ENCODE data around the gene SBF2. TPM values are rescaled to one million over a fixed set of nuclear protein-coding genes. Genes with fewer than 3 reads are reported as not detected.

The SBF2 gene
- 1 to 10 TPM; 6.6 to 6.9 TPM for total RNA-seq

DNA sequence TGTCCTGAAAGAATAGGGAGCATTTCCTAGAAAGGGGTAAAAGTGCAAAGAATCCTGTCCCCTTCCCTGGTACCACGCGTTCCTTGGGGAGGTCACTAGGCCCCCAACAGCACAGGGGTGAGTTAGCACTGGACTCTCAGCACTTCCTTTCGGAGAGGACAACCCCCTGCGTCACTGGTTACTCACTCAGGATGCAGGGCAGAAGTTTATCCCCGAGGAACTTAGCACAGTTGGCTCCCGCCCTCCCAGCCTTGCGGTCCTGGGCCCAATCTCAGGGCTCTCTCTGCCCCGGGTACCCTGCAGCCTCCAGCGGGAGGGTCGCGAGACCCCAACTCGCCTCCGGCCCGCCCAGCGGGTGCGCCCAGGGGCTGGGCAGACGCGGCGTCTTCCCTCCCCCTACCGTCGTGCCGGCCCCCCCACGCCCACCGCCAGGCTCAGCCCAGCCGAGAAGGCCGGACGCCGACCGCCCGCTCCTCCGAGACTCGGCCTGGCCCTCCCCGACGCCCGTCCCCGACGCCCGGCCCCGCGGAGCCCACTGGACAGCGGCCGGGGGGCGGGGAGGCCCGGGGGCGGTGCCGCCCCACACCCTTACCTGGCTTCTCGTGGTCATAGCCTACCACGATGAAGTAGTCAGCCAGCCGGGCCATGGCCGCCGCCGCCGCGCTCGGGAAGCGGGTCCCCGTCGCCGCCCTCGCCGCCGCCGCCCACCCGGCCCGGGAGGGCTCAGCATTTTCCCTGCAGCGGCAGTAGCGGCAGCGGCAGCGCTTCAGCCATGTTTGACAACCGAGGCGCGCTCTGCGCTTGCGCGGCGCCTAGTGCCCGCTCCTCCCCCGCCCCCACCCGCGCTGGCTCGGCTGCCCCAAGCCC is at the start of gene SBF2:
Gene SBF2 (minus strand): TSS at position 797 of the 867 bp plus-strand sequence. CDS start 150 bp downstream, at position 647.
- CTCF ChIA-PET = no interaction called here
- POLR2A ChIA-PET = interaction anchor here (1.0 kb wide), 1 partner anchor 82 kb away, joined by 3 read pairs; no protein-coding TSS in a partner anchor

DNA sequence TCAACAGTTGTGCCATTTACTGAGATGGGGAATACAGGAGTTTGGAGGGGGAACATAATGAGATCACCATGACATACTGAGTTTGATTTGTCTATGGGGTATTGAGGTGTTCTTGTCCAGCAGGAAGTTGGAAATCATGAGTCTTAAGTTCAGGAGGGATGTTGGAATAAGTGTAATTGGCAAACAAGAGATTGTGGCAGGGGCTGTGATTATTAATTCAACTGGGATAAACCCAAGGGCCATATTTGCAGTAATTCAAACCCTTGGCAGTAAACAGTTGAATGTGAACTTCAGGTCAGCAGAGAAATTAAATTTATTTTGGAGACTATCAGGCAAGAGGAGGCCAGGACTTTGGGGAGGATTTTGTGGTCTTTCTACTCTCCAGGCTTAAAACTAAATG is 44.3 kb upstream of the SBF2 start:
- ChIA-PET POLR2A (no interaction called here), CTCF (no interaction called here)

DNA sequence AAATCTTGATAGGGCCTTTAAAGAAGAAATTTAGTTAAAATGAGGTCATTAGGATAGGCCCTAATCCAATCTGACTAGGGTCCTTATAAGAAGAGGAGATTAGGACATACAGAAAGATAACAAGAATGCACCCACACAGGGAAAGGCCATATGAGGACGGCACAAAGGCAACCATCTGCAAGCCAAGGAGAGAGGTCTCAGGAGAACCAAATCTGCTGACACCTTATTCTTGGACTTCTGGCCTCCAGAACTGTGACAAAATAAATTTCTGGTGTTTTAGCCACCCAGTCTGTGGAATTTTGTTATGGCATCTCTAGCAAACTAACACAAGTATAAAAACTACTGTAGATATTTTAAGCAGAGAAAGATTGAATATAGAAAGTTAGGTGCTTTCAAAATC is 39.5 kb upstream of the SBF2 start:
- ChIA-PET CTCF (no interaction called here), POLR2A (no interaction called here)

DNA sequence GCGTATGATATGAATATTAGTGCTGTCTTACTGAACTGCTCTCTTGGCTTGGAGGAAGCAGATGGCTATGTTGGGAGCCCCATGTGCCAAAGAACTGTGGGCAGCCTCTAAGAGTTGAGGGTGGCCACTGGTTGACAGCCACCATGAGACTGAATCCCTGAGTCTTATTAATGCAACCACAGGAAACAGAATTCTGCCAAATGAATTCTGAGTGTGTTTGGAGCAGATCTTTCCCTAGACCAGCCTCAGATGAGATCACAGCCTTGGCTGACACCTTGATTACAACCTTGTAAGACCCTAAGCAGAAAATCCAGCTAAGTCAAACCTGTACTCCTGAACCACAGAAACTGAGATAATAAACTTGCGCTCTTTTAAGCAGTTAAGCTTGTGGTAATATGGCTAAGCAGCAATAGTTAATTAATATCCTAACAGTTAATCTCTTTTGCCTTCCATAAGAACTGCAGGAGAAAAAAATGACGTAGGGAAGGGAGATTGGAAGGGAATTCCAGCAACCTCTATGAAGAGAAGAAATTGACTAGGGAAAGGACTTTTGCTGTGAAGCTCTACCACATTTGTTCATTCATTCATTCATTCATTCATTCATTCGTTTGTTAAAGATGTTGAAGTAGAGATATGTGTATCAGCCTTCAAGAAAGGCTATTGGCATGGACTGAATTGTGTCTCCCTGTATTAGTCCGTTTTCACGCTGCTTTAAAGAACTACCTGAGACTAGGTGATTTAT is 37.7 kb upstream of the SBF2 start:
- ChIA-PET CTCF (no interaction called here), POLR2A (no interaction called here)

DNA sequence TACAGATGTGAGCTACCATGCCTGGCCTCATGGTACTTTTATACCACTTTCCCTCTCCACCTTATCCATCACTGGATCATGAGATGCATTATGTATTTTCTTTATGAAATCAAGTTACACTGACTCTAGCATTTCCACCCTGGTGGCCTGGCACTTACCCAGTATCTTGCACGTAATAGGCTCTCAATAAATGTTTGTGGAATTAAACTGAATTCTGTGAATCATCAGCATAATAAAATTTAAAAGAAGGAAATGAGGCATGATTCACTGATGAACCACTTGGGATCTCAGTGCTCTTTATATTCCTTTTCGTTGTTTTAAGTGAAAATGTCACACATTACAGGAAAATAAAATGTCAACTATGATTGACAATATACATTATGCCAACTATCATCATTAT is 35.9 kb upstream of the SBF2 start:
- CTCF ChIA-PET = no interaction called here
- POLR2A ChIA-PET = no interaction called here

DNA sequence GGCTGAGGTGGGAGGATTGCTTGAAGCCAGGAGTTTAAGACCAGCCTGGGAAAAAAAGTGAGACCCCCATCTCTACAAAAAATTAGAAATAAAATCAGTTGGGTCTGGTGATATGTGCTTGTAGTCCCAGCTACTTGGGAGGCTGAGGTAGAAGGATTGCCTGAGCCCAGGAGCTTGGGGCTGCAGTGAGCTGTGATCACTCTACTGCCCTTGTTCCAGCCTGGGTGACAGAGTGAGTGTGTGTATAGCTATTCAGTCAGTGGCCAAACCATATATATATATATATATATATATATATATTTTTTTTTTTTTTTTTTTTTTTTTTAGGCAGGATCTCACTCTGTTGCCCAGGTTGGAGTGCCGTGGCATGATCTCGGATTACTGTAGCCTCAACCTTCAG is 35.3 kb upstream of the SBF2 start:
- ChIA-PET CTCF (no interaction called here), POLR2A (no interaction called here)

DNA sequence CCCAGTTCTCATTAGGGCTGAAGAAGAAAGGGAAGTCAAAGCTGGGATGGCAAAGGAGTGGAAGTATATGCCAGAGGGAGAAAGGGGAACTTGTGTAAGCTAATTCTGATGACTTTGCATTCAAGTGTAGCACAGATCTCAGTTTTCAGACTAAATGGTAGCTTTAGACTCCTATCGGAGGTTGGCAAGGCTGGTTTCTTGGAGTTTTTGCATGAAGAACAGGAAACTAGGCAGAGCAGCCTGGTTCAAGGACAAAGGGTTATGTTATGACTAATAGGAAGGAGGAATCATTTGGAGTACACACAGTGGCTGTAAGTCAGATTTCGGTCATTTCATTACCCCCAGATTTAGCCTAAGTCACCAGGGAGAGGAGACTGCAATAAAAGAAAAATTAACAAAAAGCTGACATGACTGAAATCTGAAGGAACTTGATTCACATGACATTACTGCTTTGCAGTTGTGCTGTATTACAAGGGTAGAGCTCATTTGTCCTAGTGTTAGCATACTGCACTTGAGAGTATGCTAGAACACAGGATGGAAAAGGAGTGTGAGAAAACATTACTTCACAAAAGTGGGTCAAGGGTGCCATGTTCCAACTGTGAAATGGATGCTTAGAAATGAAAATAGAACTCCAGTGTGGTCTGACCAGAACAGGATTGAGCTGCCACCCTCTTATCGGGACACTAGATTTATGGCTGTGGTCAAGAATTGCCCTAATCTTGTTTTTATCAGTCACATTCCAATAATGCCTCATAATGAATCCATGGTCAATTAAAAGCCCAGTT is 34.5 kb upstream of the SBF2 start:
- POLR2A ChIA-PET = no interaction called here
- CTCF ChIA-PET = no interaction called here

DNA sequence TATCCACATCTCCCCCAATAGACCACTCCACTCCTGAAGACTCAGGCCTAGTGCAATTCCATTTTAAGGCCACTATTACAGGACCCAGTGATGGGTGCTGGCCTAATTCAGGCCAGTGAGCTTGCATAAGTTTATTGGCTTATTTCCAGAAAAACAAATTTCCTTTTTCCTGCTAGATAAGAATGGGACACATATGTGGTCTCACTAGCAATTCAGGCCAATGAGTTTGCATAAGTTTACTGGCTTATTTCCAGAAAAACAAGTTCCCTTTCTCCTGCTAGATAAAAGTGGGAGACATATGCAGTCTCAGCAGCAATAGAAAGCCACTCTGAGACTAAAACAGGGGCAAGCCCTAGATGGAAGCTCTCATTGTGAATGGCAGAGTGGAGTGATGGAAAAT is 33.2 kb upstream of the SBF2 start:
- ChIA-PET CTCF (no interaction called here), POLR2A (no interaction called here)

DNA sequence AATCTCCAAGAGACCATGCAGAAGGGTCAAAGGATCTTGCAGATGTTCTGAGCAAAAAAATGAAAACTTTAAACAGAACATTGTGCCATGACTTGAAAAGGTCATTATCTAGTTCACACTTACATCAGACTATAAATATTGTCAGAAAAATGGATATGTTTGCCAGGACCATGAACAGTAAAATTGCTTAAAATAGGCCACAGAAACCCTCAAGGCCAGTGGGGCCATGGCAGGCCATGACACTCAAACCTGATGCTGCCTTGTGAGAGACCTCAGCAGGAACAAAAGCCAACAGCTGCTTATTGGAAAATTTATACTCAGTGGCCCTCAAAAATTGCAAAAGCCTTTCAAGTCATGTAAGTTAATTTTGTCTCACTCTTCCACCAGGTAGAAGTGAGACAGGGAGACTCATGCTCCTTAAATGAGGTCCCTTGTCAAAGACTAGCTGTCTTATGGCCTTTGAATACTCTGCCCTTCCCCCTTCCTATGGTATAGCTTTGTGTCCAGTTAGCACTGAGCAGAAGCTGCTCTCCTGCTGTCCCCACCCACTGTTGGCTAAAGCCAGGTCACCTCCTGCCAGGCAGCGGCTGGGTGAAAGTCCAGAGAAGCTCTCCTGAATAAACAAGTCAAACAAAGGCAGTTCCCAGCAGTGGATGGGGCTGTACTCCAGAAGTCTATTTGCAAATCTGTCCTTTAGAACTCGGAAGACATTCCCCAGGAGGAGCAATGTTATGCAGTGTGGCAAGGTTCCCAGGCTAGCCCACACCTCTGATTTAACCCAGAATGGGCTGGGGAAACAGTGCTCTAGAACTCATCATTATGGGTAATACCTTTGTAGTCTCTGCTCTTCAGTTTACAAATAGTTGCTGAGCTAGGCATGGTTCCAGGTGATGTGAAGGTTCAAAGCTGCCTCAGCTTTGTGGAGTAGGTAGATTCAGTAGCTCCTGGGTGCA is 32.3 kb upstream of the SBF2 start:
- ChIA-PET POLR2A (no interaction called here), CTCF (interaction anchor here (0.6 to 3.0 kb wide), 3 partner anchors 117 to 568 kb away, joined by 3 to 17 read pairs (median 5); no protein-coding TSS in a partner anchor)

DNA sequence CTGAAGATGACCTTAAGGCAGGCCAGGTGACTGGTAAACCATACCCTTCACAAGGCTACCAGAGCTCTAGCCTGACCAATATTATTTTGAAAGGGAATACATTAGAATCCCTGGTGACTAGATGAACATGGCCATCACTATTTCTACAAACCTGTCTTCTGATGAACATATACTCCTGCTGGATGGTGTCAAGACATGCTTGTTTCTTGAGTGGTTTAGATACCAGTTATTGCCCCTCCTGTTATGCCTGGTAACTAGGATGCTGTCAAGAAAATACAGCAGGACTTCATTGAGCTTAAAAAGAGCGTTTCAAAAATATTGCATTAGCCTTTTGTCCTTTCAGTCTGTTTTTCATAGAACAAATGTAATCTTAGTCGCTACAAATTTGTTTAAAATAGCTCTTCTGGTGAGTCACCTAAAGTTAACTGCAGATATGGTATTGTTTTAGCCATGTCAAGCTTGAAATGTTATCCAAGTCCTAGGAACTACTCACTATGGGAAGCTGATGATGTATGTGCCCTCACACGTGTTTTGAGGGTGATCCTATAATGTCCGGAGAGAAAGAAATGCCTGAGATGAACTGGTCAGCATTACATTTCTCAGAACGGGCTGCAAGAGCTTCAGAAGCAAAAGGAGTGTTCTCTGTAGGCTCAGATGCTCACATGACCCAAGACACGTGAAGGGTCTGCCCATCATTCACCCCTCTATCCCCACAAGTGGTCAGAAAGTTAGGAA is 31.4 kb upstream of the SBF2 start:
- ChIA-PET POLR2A (no interaction called here), CTCF (interaction anchor here (0.6 to 3.0 kb wide), 3 partner anchors 116 to 567 kb away, joined by 3 to 17 read pairs (median 5); no protein-coding TSS in a partner anchor)

DNA sequence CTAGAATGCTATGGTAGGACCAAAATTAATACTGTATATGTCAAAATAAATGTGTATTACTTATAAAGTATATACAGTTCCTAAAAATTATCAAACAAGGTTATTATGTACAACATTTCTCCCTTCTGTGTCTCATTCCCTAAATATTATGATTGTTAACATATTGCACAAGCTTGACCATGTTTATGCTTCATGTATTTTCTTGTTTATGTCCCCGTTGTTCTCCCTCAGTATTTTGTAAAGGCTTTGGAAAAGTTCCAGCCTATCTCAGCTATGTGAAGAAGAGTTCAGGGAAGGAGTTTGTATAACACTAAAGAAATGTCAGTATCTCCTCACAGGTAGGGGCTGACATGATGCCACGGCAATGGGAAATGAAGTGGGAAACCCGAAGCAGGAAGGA is 30.5 kb upstream of the SBF2 start:
- ChIA-PET CTCF (interaction anchor here (1.2 to 3.0 kb wide), 5 partner anchors 17 to 566 kb away, joined by 3 to 17 read pairs (median 4); partner anchors contain the start of gene ADM), POLR2A (no interaction called here)

DNA sequence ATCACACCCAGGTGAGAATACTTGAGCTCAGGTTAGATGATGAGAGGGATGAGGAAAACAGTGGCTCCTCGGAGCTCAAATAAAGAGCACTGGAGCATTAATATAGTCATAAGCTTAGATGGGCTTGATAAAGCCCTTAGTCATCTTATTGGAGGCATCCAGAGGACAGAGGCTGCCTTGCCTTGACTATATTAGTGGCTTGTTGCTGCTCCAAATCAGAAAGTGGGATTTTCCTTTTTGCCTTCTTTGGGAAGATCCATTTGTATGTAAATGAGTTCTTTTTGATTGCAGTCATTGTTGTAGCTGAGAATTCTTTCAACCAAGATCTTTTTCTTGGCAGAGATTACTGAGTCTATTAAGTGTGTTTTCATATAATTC is 29.8 kb upstream of the SBF2 start:
- ChIA-PET POLR2A (no interaction called here), CTCF (interaction anchor here (1.2 to 3.0 kb wide), 5 partner anchors 16 to 565 kb away, joined by 3 to 17 read pairs (median 4); partner anchors contain the start of gene ADM)

DNA sequence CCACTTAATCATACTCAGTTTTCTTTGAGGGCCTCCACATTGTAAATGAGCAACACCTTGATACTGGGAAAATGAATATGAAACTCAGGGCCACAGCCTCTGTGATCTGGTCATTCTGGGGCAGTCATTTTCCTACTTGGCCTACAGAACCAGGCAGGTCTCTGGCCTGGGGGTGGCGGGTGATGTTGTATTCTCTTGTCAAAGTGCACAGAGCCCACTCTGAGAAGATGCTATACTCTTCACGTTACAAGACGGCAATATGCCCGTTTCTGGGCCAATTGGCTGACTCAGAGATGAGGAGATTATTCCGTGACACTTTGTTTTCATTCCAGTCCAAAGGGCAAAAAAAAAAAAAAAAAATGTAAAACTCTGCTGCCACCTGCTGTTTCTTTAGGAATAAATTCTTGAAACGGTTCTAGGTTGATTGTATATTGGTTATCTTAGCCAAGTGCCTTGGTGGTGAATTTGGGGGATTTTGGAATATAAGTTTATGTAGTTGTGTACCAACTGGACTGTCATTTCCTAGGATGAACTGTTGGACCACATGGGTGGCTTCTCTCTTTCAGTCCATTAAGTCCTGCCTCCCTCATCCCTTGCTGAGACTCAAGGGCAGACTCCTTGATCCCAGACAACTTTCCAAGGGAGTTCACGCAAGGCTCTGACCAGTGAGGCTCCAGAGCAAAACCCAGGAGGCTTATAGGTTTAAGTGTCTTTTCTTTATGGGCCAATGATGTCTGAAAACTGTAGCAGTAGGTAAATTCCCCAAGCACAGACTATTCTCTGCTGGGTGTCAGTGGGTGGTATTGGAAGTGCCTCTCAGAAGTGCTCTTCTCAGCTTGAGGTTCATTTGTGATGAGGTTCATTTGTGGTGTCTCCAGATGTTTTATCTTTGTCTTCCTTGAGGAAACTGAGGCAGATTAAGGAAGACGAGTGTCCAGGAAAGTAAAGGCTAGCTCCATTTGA is 29.1 kb upstream of the SBF2 start:
- CTCF ChIA-PET = interaction anchor here (1.2 to 3.0 kb wide), 5 partner anchors 15 to 564 kb away, joined by 3 to 17 read pairs (median 4); partner anchors contain the start of gene ADM
- POLR2A ChIA-PET = no interaction called here

DNA sequence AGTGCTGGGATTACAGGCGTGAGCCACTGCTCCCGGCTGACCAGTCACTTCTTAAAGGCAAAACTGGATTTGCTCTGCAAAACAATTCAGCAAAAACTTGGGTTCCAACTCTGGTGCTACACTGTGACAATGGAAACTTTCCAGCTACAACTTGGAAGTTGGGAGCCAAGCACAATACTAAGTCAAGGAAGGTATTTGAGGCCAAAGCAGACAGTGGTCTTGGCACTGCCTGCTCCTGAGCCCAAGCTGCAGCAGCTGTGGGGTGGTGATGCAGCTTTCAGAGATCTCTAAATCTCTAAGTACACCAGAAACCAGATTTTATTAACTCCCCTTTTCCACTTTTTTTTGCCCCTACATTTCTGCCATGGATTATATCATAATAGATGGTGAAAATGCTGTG is 28.4 kb upstream of the SBF2 start:
- ChIA-PET POLR2A (no interaction called here), CTCF (interaction anchor here (0.7 kb wide), 2 partner anchors 31 to 816 kb away, joined by 3 read pairs; no protein-coding TSS in a partner anchor)

DNA sequence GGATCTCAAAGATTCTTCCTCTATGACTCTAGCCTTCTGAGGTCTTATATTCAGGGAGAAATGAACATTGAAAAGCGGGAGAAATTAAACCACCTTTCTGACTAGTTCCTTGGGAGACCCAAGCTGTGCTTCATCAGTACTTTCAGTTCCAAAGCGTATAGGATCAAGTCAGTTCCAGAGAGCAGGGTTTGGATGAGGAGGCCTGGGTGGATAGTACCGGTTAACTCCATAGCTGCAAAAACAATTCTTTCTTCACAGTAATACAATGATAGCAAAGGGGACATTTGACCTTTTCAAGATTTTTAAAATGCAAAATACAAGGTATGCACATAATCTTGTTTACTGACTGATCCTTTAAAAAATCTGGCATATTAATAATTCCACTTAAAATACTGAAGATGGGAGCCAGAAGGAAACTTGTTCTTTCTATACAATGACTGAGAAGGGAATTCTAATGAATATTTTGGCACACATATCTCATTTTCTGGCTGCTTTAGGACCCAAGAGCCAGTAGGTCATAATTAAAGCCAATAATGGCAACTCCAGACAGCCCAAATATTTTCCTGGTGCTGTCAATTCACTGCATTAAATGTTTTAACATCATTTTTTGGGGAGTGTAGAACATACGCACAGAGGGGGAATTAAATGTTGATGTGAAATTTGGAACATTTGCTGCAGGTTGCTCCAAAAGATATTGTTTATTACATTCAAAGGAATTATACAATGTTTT is 26.9 kb upstream of the SBF2 start:
- POLR2A ChIA-PET = no interaction called here
- CTCF ChIA-PET = interaction anchor here (0.8 to 2.1 kb wide), 2 partner anchors 13 to 112 kb away, joined by 3 to 10 read pairs; no protein-coding TSS in a partner anchor

Measured in activated CD8-positive, alpha-beta memory T cell treated with anti-CD3 and anti-CD28 coated beads for 36 hours (primary cell).